Osteoblast (primary cell): ENCODE measurements around the gene KIF21B. TPM values are rescaled to one million over a fixed set of nuclear protein-coding genes. Genes with fewer than 3 reads are reported as not detected.
A peak's percentile ranks its signal among the peaks of the same experiment; 100 is the strongest.

Experiments
- DNase-seq: peaks from one replicate; pipeline ENCODE4 v3.0.0; 2011; ENCODE audit warnings: low spot score, mixed read lengths; ENCODE audit not compliant: insufficient read length; ENCODE audit errors: missing footprints
- H2AFZ ChIP-seq: 2 replicates; pipeline ENCODE4 v1.6.0; 2011; ENCODE audit warnings: mild to moderate bottlenecking, low read length
- H3K27ac ChIP-seq: 2 replicates; pipeline ENCODE4 v1.5.1; 2011; ENCODE audit warnings: mild to moderate bottlenecking, low read depth, low read length, moderate library complexity
- H3K27me3 ChIP-seq: 2 replicates; pipeline ENCODE4 v1.6.0; 2012; ENCODE audit warnings: mild to moderate bottlenecking, control low read depth, inconsistent platforms, low read length, moderate library complexity; ENCODE audit not compliant: insufficient read depth
- H3K36me3 ChIP-seq: 2 replicates; pipeline ENCODE4 v1.5.1; 2011; ENCODE audit warnings: mild to moderate bottlenecking, low read length, control low read depth, moderate library complexity; ENCODE audit not compliant: insufficient read depth
- H3K4me1 ChIP-seq: 2 replicates; pipeline ENCODE4 v1.5.1; 2011; ENCODE audit warnings: mild to moderate bottlenecking, low read length, control low read depth, moderate library complexity; ENCODE audit not compliant: insufficient read depth
- H3K4me2 ChIP-seq: 2 replicates; pipeline ENCODE4 v1.6.0; 2011; ENCODE audit warnings: mild to moderate bottlenecking, low read length; ENCODE audit not compliant: insufficient read depth
- H3K4me3 ChIP-seq: fragments of 200-600 bp; sonication (generic); 3 replicates; pipeline ENCODE4 v1.5.1; 2012; ENCODE audit warnings: mild to moderate bottlenecking, low read length, inconsistent platforms; ENCODE audit not compliant: insufficient read depth
- H3K79me2 ChIP-seq: 2 replicates; pipeline ENCODE4 v1.6.0; 2012; ENCODE audit warnings: mild to moderate bottlenecking, low read length, control low read depth, inconsistent platforms; ENCODE audit not compliant: insufficient read depth
- H3K9me3 ChIP-seq: 2 replicates; pipeline ENCODE4 v1.5.1; 2011; ENCODE audit warnings: low read depth, low read length, control low read depth
- H4K20me1 ChIP-seq: 2 replicates; pipeline ENCODE4 v1.6.0; 2012; ENCODE audit warnings: mild to moderate bottlenecking, low read length, control low read depth; ENCODE audit not compliant: insufficient read depth
- CTCF ChIP-seq: IDR thresholded peaks from 2 replicates; pipeline ENCODE4 v1.5.1; 2011; ENCODE audit warnings: mild to moderate bottlenecking, low read depth, low read length, moderate library complexity; ENCODE audit errors: extremely low read depth
- total RNA-seq: library from RNA; depleted of rRNA; stranded (reverse); fragments of >200 nt; gene quantifications from 2 replicates; pipeline ENCODE4 v1.2.3, GENCODE V29; 2012

The KIF21B gene
- total RNA-seq, 1 donor: under 0.01 TPM

- no peak for TF ChIP-seq CTCF
- Histone ChIP-seq H3K27me3 (peaks cover 24% of the 10 kb centered on the region), H3K4me1 (no peaks in the 10 kb centered on the region), H3K9me3 (no peaks in the 10 kb centered on the region), H3K36me3 (no peaks in the 10 kb centered on the region), H3K79me2 (no peaks in the 10 kb centered on the region), H4K20me1 (no peaks in the 10 kb centered on the region), H3K27ac (no peak overlapping the region), H3K4me2 (no peak overlapping the region), H3K4me3 (no peak overlapping the region), H2AFZ (no peak overlapping the region)
- DNase-seq: peak; percentile 30
Measured at GRCh38 chr1:200960236-200960947, 63.1 kb downstream of the KIF21B start.

- H3K27me3 ChIP-seq: peaks cover 17% of the 10 kb centered on the region
- no peaks in the 10 kb centered on the region for H3K4me1 ChIP-seq
- H3K4me2 ChIP-seq: no peak overlapping the region
- H3K27ac ChIP-seq: no peak overlapping the region
- DNase-seq: peak; percentile 61
- no peaks in the 10 kb centered on the region for H3K9me3 ChIP-seq
- no peaks in the 10 kb centered on the region for H3K36me3 ChIP-seq
- H3K4me3 ChIP-seq: no peak overlapping the region
- no peak for TF ChIP-seq CTCF
- no peaks in the 10 kb centered on the region for H3K79me2 ChIP-seq
- H4K20me1 ChIP-seq: no peaks in the 10 kb centered on the region
- H2AFZ ChIP-seq: no peak overlapping the region
Measured at GRCh38 chr1:200959411-200959921, 64.0 kb downstream of the KIF21B start.

GRCh38 chr1:200958597-200958996, 64.9 kb downstream of the KIF21B start:
- no peak overlapping the region for H2AFZ ChIP-seq
- H3K4me1 ChIP-seq: no peaks in the 10 kb centered on the region
- H3K27me3 ChIP-seq: peaks cover 17% of the 10 kb centered on the region
- H3K79me2 ChIP-seq: no peaks in the 10 kb centered on the region
- no peaks in the 10 kb centered on the region for H3K9me3 ChIP-seq
- DNase-seq: no peak
- no peak overlapping the region for H3K4me2 ChIP-seq
- TF ChIP-seq CTCF: no peak
- H4K20me1 ChIP-seq: no peaks in the 10 kb centered on the region
- no peak overlapping the region for H3K27ac ChIP-seq
- no peaks in the 10 kb centered on the region for H3K36me3 ChIP-seq
- no peak overlapping the region for H3K4me3 ChIP-seq

- no peak overlapping the region for H3K4me2 ChIP-seq
- H4K20me1 ChIP-seq: no peaks in the 10 kb centered on the region
- H3K9me3 ChIP-seq: no peaks in the 10 kb centered on the region
- DNase-seq: no peak
- no peaks in the 10 kb centered on the region for H3K4me1 ChIP-seq
- H3K36me3 ChIP-seq: no peaks in the 10 kb centered on the region
- no peak for TF ChIP-seq CTCF
- H3K4me3 ChIP-seq: no peak overlapping the region
- no peaks in the 10 kb centered on the region for H3K79me2 ChIP-seq
- no peak overlapping the region for H2AFZ ChIP-seq
- H3K27me3 ChIP-seq: peaks cover 7% of the 10 kb centered on the region
- H3K27ac ChIP-seq: no peak overlapping the region
Measured at GRCh38 chr1:200954434-200954833, 69.1 kb downstream of the KIF21B start.
